GM18951 (cell line): ENCODE results near the gene FAM20C.

Experiments
- POLR2A ChIP-seq: IDR thresholded peaks from 4 replicates; pipeline ENCODE4 v1.6.1; 2011; ENCODE audit warnings: mild to moderate bottlenecking; ENCODE audit not compliant: insufficient read length, insufficient read depth; ENCODE audit errors: extremely low read depth
- in situ Hi-C: fragments of 300-500 bp; cut with MboI; formaldehyde crosslinking; loops from one replicate; pipeline ENCODE4 v1.12.0; 2022; ENCODE audit warnings: low sequenced_read_pairs, mixed read lengths, inconsistent platforms; ENCODE audit not compliant: unreplicated experiment

Gene FAM20C

GRCh38 chr7:285731-286130 is 93.4 kb downstream of the FAM20C start:
- no peak for TF ChIP-seq POLR2A
- in situ Hi-C loops: no loop called here

- no peak for TF ChIP-seq POLR2A
- in situ Hi-C loops: no loop called here
Measured at GRCh38 chr7:286266-286665, 93.9 kb downstream of the FAM20C start.

GRCh38 chr7:288671-289101 is 96.3 kb downstream of the FAM20C start:
- in situ Hi-C loops: no loop called here
- no peak for TF ChIP-seq POLR2A

GRCh38 chr7:289209-289755 is 96.9 kb downstream of the FAM20C start:
- in situ Hi-C loops: no loop called here
- TF ChIP-seq POLR2A: no peak

- no peak for TF ChIP-seq POLR2A
- in situ Hi-C loops: no loop called here
Measured at GRCh38 chr7:289756-290553, 97.6 kb downstream of the FAM20C start, which contains the start of gene FOXL3. Gene FOXL3, plus strand, starts transcription at chr7:290170. Its CDS starts 0 bp downstream, at chr7:290170.

GRCh38 chr7:290554-291372 is 98.4 kb downstream of the FAM20C start:
- no peak for TF ChIP-seq POLR2A
- in situ Hi-C loops: no loop called here

- TF ChIP-seq POLR2A: no peak
Measured at GRCh38 chr7:291373-292092, 99.2 kb downstream of the FAM20C start.

GRCh38 chr7:292226-292625 is 99.9 kb downstream of the FAM20C start:
- TF ChIP-seq POLR2A: no peak
- in situ Hi-C loops: no loop called here

More at GRCh38 chr7:291373-292092, 99.2 kb downstream of the FAM20C start:
- in situ Hi-C loops: no loop called here

GRCh38 chr7:292826-293225 is 100.5 kb downstream of the FAM20C start:
- no peak for TF ChIP-seq POLR2A
- in situ Hi-C loops: no loop called here

- in situ Hi-C loops: no loop called here
- TF ChIP-seq POLR2A: no peak
Measured at GRCh38 chr7:293681-294439, 101.5 kb downstream of the FAM20C start.

GRCh38 chr7:294440-295154 is 102.2 kb downstream of the FAM20C start:
- no peak for TF ChIP-seq POLR2A
- in situ Hi-C loops: no loop called here
